GM12891 (cell line): ENCODE results near the gene PRDM16.

Experiments
- POLR2A ChIP-seq: IDR thresholded peaks from 2 replicates; pipeline ENCODE4 v1.6.1; 2011; ENCODE audit warnings: low read depth, low read length, control low read depth
- POLR2AphosphoS5 ChIP-seq: IDR thresholded peaks from 2 replicates; pipeline ENCODE4 v1.6.1; 2011; ENCODE audit warnings: low read depth, low read length, control low read depth
- SPI1 ChIP-seq: IDR thresholded peaks from 2 replicates; pipeline ENCODE4 v1.6.1; 2011; ENCODE audit warnings: low read depth, low read length, control low read depth
- TAF1 ChIP-seq: IDR thresholded peaks from 2 replicates; pipeline ENCODE4 v1.6.1; 2011; ENCODE audit warnings: low read depth, low read length, control low read depth

- TF ChIP-seq POLR2AphosphoS5 (no peak), SPI1 (no peak), POLR2A (no peak), TAF1 (no peak)
Measured at GRCh38 chr1:3290438-3290837, 221.4 kb downstream of the PRDM16 start.
